WTC11 (cell line): ENCODE data around the gene NLRC5.

Experiments used
- CTCF ChIP-seq: fragments of 200-600 bp; IDR thresholded peaks from 2 replicates; pipeline ENCODE4 v1.8.0; 2022; ENCODE audit warnings: antibody characterized with exemption
- MAX ChIP-seq: sonication (generic); formaldehyde crosslinking; IDR thresholded peaks from 2 replicates; pipeline ENCODE4 v1.8.0; 2022; ENCODE audit warnings: mild to moderate bottlenecking, missing genetic modification reagents
- RELA ChIP-seq: sonication (generic); formaldehyde crosslinking; IDR thresholded peaks from 2 replicates; pipeline ENCODE4 v1.8.1; 2022; ENCODE audit warnings: missing genetic modification reagents, mild to moderate bottlenecking, borderline replicate concordance
- SMAD4 ChIP-seq: sonication (generic); formaldehyde crosslinking; IDR thresholded peaks from 2 replicates; pipeline ENCODE4 v1.8.0; 2022; ENCODE audit warnings: mild to moderate bottlenecking, missing genetic modification reagents
- ZNF671 ChIP-seq: fragments of 250-450 bp; sonication (Bioruptor Pico); IDR thresholded peaks from 2 replicates; pipeline ENCODE4 v1.8.0; 2021; ENCODE audit warnings: mild to moderate bottlenecking

GRCh38 chr16:57130950-57131321, 141.6 kb downstream of the NLRC5 start:
- TF ChIP-seq CTCF (no peak), RELA (CRISPR knock-in tag) (no peak), SMAD4 (CRISPR knock-in tag) (no peak), ZNF671 (CRISPR knock-in tag) (no peak), MAX (no peak)
